IMR-90 (cell line): Measurements from ENCODE around the gene DICER1. TPM values are rescaled to one million over a fixed set of nuclear protein-coding genes. Genes with fewer than 3 reads are reported as not detected.

Experiments used
- ATAC-seq: fragments of 200-7000 bp; cut with Tn5 transposase; 2 replicates; pipeline ENCODE4 v1.9.1; 2020; ENCODE audit warnings: low read depth, mild to moderate bottlenecking, moderate library complexity
- BruUV-seq: library from RNA; stranded (reverse); fragments of 400-500 nt; replicated peaks from 2 replicates; lab custom pipeline; 2021; lab: Mats Ljungman, UMichigan
- CTCF ChIA-PET: fragments of 300-600 bp; formaldehyde crosslinking; extraction: SDS; loops from one replicate; lab custom pipeline; 2021; ENCODE audit warnings: antibody characterized with exemption; lab: Yijun Ruan, JAX
- POLR2A ChIA-PET: fragments of 300-600 bp; sonication (Branson Sonifier 250); formaldehyde crosslinking; loops from one replicate; lab custom pipeline; 2022; ENCODE audit warnings: antibody characterized with exemption; ENCODE audit not compliant: unreplicated experiment; lab: Charles Lee
- DNase-seq: peaks from one replicate; pipeline ENCODE4 v3.0.0; 2013
- H2AFZ ChIP-seq: replicated peaks from 2 replicates; pipeline ENCODE3; 2013; ENCODE audit warnings: low read length, mild to moderate bottlenecking; ENCODE audit not compliant: poor library complexity
- H2AK5ac ChIP-seq: 2 replicates; pipeline ENCODE4 v1.6.1; 2013; ENCODE audit warnings: low read depth, low read length, inconsistent platforms
- H2AK9ac ChIP-seq: replicated peaks from 2 replicates; pipeline ENCODE3; 2013; ENCODE audit warnings: mild to moderate bottlenecking, low read depth, low read length, moderate library complexity; ENCODE audit not compliant: poor library complexity
- H2BK120ac ChIP-seq: 2 replicates; pipeline ENCODE4 v1.6.1; 2013; ENCODE audit warnings: low read depth, low read length, inconsistent platforms
- H2BK15ac ChIP-seq: 3 replicates; pipeline ENCODE4 v1.6.1; 2013; ENCODE audit warnings: low read depth, low read length, inconsistent platforms
- H2BK20ac ChIP-seq: 2 replicates; pipeline ENCODE4 v1.6.1; 2013; ENCODE audit warnings: low read depth, mild to moderate bottlenecking, inconsistent platforms, low read length, moderate library complexity
- H2BK5ac ChIP-seq: 2 replicates; pipeline ENCODE4 v1.6.1; 2013; ENCODE audit warnings: mild to moderate bottlenecking, low read depth, low read length, inconsistent platforms; ENCODE audit not compliant: poor library complexity, severe bottlenecking
- H3K14ac ChIP-seq: replicated peaks from 2 replicates; pipeline ENCODE4 v1.6.1; 2013; ENCODE audit warnings: low read depth, low read length, inconsistent platforms
- H3K18ac ChIP-seq: 2 replicates; pipeline ENCODE4 v1.6.1; 2013; ENCODE audit warnings: low read depth, low read length, control low read depth
- H3K23ac ChIP-seq: 2 replicates; pipeline ENCODE4 v1.6.1; 2013; ENCODE audit warnings: low read depth, low read length, inconsistent platforms
- H3K27ac ChIP-seq: 2 replicates; pipeline ENCODE4 v1.5.1; 2013; ENCODE audit warnings: mild to moderate bottlenecking, control low read depth, low read length; ENCODE audit not compliant: insufficient read depth
- H3K27me3 ChIP-seq: 2 replicates; pipeline ENCODE4 v1.6.1; 2013; ENCODE audit warnings: low read length; ENCODE audit not compliant: control insufficient read depth, insufficient read depth
- H3K36me3 ChIP-seq: 2 replicates; pipeline ENCODE4 v1.6.1; 2013; ENCODE audit warnings: low read length, mixed read lengths; ENCODE audit not compliant: control insufficient read depth, insufficient read depth
- H3K4ac ChIP-seq: 2 replicates; pipeline ENCODE4 v1.6.1; 2013; ENCODE audit warnings: low read depth, low read length, inconsistent platforms
- H3K4me1 ChIP-seq: 2 replicates; pipeline ENCODE4 v1.6.1; 2013; ENCODE audit warnings: low read length, mixed read lengths; ENCODE audit not compliant: control insufficient read depth, insufficient read depth
- H3K4me2 ChIP-seq: 2 replicates; pipeline ENCODE4 v1.6.1; 2013; ENCODE audit warnings: low read depth, mild to moderate bottlenecking, control low read depth, low read length, moderate library complexity
- H3K4me3 ChIP-seq: 2 replicates; pipeline ENCODE4 v1.5.1; 2013; ENCODE audit warnings: low read depth, mild to moderate bottlenecking, control low read depth, low read length, moderate library complexity; ENCODE audit not compliant: insufficient read depth
- H3K56ac ChIP-seq: 2 replicates; pipeline ENCODE4 v1.6.1; 2013; ENCODE audit warnings: low read length, inconsistent platforms; ENCODE audit not compliant: insufficient read depth; ENCODE audit errors: extremely low read depth
- H3K79me1 ChIP-seq, 2 experiments: 2 replicates each; pipeline ENCODE4 v1.6.1; 2013; ENCODE audit warnings: low read length in 2 of 2, inconsistent platforms in 1 of 2, low read depth in 1 of 2
- H3K9ac ChIP-seq: 2 replicates; pipeline ENCODE4 v1.6.1; 2013; ENCODE audit warnings: low read depth, low read length, control low read depth
- H3K9me1 ChIP-seq: 2 replicates; pipeline ENCODE4 v1.6.1; 2013; ENCODE audit warnings: low read length, inconsistent platforms; ENCODE audit not compliant: insufficient read depth
- H3K9me3 ChIP-seq: 2 replicates; pipeline ENCODE4 v1.6.1; 2013; ENCODE audit warnings: low read length; ENCODE audit not compliant: control insufficient read depth, insufficient read depth
- H4K20me1 ChIP-seq: 2 replicates; pipeline ENCODE4 v1.6.1; 2013; ENCODE audit warnings: low read length, inconsistent platforms; ENCODE audit not compliant: insufficient read depth
- H4K5ac ChIP-seq: 2 replicates; pipeline ENCODE4 v1.6.1; 2013; ENCODE audit warnings: mild to moderate bottlenecking, low read depth, low read length, control low read depth
- H4K8ac ChIP-seq, 2 experiments: 2 replicates each; pipeline ENCODE4 v1.6.1; 2013; ENCODE audit warnings: low read depth in 2 of 2, low read length in 2 of 2, control low read depth in 1 of 2, inconsistent platforms in 1 of 2
- H4K91ac ChIP-seq: 2 replicates; pipeline ENCODE4 v1.6.1; 2013; ENCODE audit warnings: low read depth, low read length, inconsistent platforms; ENCODE audit not compliant: insufficient read depth
- MAFK ChIP-seq: IDR thresholded peaks from 2 replicates; pipeline ENCODE4 v1.6.1; 2012; ENCODE audit warnings: low read depth, low read length, improper control_type of control experiment
- MXI1 ChIP-seq: IDR thresholded peaks from 2 replicates; pipeline ENCODE4 v1.6.1; 2012; ENCODE audit warnings: low read depth, mild to moderate bottlenecking, low read length, moderate library complexity, borderline replicate concordance
- WGBS, 2 experiments: methylation state at CpG; one replicate each; pipeline versions ENCODE4 v1.1.5 to v1.1.7; 2013; ENCODE audit warnings: missing lambda C conversion rate in 2 of 2; ENCODE audit not compliant: insufficient read length in 1 of 2; ENCODE audit errors: extremely low coverage in 2 of 2; 5-methylcytosine and 5-hydroxymethylcytosine counted together
- dilution Hi-C: fragments of 300-500 bp; cut with HindIII; formaldehyde crosslinking; loops from one replicate; pipeline ENCODE4 v1.14.3; 2018; ENCODE audit warnings: low sequenced_read_pairs; ENCODE audit not compliant: unreplicated experiment
- in situ Hi-C: fragments of 300-500 bp; cut with MboI; formaldehyde crosslinking; loops from 3 replicates; pipeline ENCODE4 v1.14.3; 2019; ENCODE audit warnings: low sequenced_read_pairs, inconsistent platforms, mixed read lengths
- intact Hi-C: fragments of 100-400 bp; cut with micrococcal nuclease; formaldehyde crosslinking; loops from 2 replicates; pipeline ENCODE4 v1.10.0; 2022
- polyA plus RNA-seq, 3 experiments: library from polyadenylated mRNA; depleted of rRNA; stranded (reverse); fragments of >200 nt; gene quantifications; 2 replicates each; pipeline ENCODE4 v1.2.3, GENCODE V29; 2012; ENCODE audit warnings: low replicate concordance in 1 of 3
- total RNA-seq: library from RNA; depleted of rRNA; stranded (reverse); fragments of >200 nt; gene quantifications from 2 replicates; pipeline ENCODE4 v1.2.3, GENCODE V29; 2012

DICER1 gene
- total and polyA plus RNA-seq, 2 of the 4 experiments (the other 2 are of a cell fraction) = 9.7 to 49.5 TPM

- Histone ChIP-seq H3K9me3 (no peaks in the 10 kb centered on the region), H2BK5ac (no peak overlapping the region), H3K23ac (no peak overlapping the region), H2AK5ac (no peak overlapping the region), H3K27me3 (no peaks in the 10 kb centered on the region), H3K4me1 (no peaks in the 10 kb centered on the region), H3K4ac (no peak overlapping the region), H4K91ac (no peak overlapping the region), H4K8ac (no peak overlapping the region), H3K4me2 (no peak overlapping the region), H3K4me3 (no peak overlapping the region), H4K5ac (no peak overlapping the region), H2BK15ac (no peak overlapping the region), H3K79me1 (peaks cover 24 to 38% of the 10 kb centered on the region in 2 experiments), H3K36me3 (peaks cover 36% of the 10 kb centered on the region), H3K18ac (no peak overlapping the region), H3K9ac (no peak overlapping the region), H2BK120ac (no peak overlapping the region), H3K9me1 (peaks cover 5% of the 10 kb centered on the region; the same call in 1 of the 2 replicates), H3K27ac (no peak overlapping the region), H3K56ac (no peak overlapping the region), H4K20me1 (0 out of 2 replicates have a peak, but pooled peaks cover 2% of the 10 kb centered on the region), H2AFZ (no peak overlapping the region), H3K14ac (no peak overlapping the region), H2AK9ac (no peak overlapping the region), H2BK20ac (no peak overlapping the region)
- DNase-seq (no peak), ATAC-seq (no peak)
- 86% methylated on average over 4 of the region's 10 CpGs; no CpG with 5 or more reads in 1 of the 2 experiments for WGBS, 2 experiments
- dilution Hi-C loops (no loop called here), intact Hi-C loops (no loop called here), in situ Hi-C loops (no loop called here)
- no TSS peak for BruUV-seq
- TF ChIP-seq MAFK (peak; percentile 68), MXI1 (no peak)
- ChIA-PET CTCF (interaction anchor here (0.8 kb wide), 1 partner anchor 16 kb away, joined by 3 read pairs; no protein-coding TSS in a partner anchor), POLR2A (no interaction called here)
Observed at GRCh38 chr14:95101736-95102679, 55.3 kb downstream of the DICER1 start.
